Stimulated activated CD4-positive, alpha-beta T cell treated with anti-CD3 and anti-CD28 coated beads, Interleukin-4, amount 100 ng/mL, for 4 hours (primary cell): ENCODE measurements around the gene RSPH1.

ENCODE experiments used
- DNase-seq, 2 experiments: peaks; one replicate each; pipeline ENCODE4 v3.0.0-alpha.2; 2020

Gene RSPH1

DNA sequence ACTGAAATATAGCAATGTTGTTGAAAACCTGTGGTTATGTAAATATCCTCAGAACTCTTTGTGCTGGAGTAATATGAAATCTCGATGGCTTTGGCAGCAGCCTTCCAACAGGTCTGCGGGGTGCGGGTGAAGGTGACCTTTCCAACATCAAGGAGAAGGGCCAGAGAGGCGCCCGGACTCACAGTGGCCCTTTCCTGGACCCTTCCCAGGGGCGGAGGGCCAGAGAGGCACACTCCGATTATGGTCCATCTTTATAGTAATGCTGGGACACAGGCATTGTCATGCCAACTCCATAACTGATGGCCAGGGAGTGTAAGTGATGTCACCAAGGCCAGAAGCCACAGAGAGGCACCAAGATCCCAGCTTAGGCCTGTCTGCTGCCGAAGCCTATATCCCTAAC, 35.7 kb upstream of the RSPH1 start:
- DNase-seq, result no peak

DNA sequence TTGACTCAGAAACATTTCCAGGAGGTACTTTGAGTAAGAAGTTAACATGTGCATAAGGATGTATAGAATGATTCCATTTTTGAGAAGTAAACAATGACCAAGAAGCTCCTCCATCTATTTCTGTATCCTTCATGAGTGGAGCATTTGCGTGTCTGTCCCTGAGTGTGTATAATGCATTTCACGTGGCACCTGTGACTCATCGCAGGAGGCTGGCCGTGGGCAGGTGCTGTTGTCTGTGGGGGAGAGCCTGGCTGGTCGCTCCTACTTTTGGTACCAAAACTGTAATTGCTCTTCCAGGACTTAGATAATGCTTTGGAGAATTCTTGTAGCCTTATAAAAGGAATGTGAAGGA, 34.1 kb upstream of the RSPH1 start:
- DNase-seq, result peak in 1 of 2 experiments; percentile 37

DNA sequence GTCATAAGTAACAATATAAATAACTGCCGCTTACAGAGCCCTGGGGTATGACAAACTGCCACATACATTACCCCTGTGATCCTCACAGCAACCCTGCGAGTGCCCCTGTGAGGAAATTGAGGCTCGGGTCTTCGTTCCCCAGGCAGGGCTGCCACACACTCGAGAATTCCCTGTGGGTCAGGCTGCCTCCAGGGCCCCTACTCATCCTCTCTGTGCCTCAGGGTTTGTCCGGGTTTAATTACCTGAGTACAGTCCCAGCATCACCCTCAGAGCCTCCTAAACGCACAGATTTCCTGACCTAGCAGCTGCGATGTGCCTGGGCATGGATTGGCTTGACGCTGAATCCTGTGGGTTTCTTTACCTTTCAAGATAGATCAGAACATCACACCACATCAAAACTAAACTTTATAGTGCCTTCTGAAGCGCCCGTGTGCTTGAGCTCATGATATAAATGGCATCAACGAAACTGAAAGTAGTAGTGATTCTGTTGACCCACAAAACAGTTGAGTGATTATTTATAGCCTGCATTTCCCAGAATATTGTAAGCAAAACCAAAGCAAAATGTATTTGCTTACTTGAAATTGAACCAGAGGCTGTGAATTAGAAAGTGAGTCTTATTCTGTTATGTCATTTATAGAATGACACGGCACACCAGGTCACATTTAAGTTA, 31.6 kb upstream of the RSPH1 start:
- DNase-seq, result peak; percentile 19 to 39

DNA sequence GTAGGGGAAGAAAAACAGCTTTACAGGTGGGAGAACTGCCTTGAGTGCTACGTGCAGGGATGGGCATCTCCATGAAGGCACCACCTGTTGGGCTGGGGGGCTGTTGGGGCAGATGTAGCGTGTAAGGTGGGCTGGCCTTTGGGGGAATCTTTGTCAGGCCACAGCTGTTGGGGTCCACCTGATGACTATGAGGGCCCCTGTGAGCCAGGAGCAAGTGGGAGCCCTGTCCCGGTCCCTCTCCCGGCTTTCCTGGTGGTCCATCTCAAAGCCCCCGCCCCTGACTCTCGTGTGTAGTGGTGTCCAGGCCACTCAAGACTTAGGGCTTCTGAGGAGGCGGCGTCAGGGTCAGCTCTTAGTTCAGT, 31.1 kb upstream of the RSPH1 start:
- no peak for DNase-seq

DNA sequence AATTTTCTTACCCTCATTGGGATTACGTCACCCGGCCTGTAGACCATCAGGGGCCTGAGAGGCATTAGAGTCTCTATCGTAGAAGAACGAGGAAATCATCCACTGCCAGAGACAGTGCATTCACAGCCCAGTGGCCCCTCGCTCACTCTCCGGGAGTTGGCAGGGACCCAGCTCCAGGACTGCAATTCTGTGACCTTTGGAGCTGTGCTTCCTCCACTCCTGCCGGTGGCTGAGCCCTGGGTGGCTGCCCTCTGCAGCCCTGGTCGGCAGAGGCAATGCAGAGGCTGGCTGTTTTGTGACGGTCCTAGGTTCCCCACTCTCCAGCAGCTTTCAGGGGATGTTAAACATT, 30.3 kb upstream of the RSPH1 start:
- no peak for DNase-seq

DNA sequence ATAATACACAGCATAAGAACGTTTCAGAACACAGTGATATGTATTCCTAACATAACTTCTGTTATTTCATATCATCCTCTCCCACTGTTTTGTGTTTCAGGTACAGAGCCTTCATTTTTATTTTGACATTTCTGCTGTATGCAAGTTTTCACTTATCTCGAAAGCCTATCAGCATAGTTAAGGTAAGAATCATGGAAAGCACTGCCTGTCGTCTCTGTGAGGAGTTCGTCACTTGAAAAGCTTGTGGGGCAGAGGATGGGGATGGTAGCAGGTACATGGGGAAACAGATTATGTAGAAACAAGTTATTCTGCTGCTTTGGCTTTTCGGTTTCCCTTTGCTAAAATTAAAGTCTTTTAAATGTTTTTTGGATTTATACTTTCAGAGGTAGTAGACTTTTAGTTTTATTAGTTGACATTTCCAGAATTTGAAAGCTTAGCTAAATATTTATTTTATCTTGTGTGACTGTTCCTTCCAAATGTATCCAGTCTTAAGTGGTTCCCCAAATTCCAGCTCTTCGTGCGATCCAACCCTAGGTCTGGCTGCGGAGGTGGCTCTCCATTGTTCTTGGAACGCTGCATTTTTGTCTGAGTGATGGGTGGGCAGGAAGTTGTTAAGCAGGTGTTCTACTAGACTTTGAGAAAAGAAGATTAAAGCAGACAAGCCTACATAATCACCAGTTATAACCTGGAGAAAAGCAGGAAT, 29.8 kb upstream of the RSPH1 start:
- no peak for DNase-seq

DNA sequence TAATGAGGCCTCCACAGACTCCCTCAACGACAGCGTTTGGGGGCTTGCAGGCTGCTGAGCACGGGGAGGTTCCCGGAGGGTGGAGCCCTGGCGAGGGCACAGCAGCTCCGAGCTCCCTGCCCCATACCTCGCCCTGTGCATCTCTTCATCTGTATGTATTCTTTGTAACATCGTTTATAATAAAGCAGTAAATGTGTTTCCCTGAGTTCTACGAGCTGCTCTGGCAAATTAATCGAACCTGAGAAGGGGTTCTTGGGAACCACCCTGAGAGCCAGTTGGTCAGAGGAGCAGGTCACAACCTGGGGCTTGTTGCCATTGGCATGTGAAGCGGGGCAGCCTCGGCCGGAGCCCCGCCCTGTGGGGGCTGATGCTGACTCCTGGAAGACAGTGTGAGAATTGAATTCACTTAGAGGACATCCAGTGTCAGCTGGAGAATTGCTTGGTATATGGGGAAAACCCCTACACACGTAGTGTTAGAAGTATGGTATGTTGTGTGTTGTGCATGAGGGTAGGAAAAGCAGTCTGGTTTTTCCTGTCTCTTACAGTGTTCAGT, 29.1 kb upstream of the RSPH1 start:
- DNase-seq, result no peak

DNA sequence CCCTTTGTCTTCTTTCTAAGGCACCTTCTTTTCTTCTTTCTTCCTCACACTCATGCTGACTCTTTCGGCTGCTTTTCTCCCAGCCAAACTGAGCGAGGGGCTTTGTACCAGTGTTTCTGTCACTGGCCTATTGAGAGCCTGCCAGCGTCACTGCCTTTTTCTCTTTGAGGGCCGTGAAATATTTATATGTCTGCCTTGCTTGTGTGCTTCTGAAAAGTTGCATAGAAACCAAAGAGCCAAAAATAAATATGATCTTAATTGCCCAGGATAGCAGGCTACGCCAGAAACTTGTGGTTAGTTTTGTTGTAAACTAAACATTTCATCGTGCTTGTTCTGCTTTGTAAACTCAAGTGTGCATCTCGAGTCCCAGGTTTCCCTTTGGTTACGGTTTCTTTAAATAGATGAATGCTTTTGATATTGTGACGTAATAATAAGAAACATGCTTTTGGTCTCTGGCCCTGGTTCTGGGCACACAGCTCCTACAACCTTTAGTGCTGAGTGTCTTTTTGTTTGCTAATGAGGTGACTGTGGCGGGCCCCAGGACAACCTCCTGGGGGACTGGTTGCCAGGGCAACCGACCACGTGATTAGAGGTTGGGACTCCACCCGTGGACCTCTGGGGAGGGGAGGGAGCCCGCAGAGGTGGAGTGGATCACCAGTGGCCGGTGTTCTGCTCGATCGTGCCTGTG, 28.5 kb upstream of the RSPH1 start:
- DNase-seq, result peak in 1 of 2 experiments; percentile 15

DNA sequence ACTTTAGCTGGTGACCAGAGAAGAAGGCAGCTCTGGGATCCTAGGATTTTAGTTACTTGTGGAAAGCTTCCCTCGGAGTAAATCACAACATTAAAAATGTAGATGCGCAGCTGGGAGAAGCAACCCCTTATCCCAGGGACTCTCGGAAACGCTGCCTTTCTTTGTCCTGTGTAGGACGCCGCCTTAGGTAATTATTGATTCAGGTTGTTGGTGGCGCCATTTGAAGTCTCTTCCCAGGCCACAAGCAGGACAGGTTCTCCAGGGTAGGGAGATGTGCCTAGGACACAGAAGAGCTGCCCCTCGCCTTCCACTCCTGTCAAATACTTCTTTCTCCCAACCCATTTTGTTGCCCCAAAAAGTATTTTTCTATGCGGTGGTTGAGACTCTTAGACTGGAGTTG, 27.9 kb upstream of the RSPH1 start:
- no peak for DNase-seq

DNA sequence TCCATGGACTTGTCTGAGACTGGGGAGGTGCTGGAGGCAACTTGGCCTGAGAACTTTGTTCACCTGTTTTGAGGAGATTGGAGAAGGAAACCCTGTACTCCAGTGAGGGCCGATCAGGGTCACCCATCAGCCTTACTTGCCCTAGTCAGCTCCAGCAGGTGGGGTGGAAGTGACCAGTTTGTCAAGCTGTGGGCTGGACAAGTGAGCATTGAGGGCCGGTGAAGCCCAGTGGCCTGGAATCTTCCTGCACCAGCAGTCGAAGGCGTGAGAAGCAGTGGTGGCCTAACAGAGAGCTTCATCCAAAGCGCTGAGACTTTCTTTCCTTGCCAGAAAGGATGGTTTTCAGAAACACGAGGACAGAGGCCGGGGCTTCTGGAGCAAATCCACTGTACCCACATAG, 27.2 kb upstream of the RSPH1 start:
- DNase-seq, result no peak

DNA sequence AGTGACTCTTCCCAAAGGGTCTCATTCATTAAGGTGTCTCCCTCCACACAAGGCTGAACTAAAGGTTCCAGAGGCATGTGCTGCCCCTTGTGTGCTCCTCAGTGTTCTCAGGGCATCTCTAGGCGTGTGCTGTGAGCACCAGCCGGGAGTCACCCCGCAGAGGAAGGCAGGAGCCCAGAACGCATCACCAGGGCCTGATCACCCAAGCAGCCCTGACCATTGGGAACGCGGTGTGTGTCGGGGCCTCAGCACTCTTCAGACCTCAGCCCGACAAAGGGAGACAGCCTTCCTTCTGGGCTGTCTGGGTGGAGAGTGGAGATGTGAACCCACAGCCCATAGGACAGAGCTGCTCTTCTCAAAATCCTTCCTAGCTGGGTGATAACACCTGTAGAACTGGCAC, 26.7 kb upstream of the RSPH1 start:
- no peak for DNase-seq

DNA sequence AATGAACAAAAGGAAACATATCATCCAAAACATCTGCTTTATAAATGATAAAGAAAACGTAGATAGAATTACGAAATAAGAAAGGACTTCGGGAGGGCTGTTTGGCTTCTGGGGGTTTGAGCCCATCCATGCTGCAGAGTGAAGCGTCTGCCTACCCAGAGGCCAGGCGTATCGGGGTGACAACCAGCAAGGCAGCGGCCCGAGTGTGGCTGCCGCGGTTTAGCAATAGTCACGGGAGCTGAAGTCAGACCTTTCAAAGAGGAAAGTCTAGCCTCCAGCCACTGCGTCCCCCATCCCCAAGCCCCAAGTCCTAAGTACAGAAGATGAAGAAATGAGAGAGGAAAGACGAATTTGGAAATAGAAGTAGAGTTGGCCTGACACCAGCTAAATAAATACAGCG, 26.2 kb upstream of the RSPH1 start:
- DNase-seq, result no peak

DNA sequence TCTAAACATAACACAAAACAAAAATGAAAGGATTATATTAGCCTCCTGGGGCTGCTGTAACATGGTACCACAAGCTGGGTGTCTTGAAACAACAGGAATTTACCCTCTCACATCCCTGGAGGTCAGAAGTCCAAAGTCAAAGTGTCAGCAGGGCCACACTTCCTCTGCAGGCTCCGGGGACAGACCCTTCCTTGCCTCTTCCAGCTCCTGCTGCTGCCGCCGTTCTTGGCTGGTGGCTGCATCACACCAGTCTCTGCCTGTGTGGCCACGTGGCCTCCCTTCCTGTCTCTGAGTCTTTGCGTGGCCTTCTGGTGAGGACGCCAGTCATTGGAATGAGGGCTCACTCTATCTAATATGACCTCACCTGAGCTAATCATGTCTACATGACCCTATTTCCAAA, 25.8 kb upstream of the RSPH1 start:
- no peak for DNase-seq

DNA sequence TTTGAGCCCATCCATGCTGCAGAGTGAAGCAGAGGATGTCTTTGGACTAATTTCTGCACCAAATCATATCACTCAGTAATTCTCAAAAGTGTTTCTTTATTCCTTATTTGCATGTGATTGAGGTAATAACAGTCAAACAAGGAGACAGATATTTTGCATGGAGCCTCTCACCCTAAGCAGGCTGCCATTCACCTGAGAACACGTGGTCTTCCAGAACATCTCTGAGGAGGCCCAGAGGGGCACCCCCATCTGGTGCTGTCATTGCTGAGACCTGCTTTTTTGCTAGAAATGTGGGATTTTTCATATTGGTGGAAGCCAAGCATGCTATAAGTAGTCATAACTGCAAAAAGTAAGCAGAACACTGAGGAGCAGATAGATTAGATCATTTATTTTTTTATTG, 25.4 kb upstream of the RSPH1 start:
- DNase-seq, result no peak

DNA sequence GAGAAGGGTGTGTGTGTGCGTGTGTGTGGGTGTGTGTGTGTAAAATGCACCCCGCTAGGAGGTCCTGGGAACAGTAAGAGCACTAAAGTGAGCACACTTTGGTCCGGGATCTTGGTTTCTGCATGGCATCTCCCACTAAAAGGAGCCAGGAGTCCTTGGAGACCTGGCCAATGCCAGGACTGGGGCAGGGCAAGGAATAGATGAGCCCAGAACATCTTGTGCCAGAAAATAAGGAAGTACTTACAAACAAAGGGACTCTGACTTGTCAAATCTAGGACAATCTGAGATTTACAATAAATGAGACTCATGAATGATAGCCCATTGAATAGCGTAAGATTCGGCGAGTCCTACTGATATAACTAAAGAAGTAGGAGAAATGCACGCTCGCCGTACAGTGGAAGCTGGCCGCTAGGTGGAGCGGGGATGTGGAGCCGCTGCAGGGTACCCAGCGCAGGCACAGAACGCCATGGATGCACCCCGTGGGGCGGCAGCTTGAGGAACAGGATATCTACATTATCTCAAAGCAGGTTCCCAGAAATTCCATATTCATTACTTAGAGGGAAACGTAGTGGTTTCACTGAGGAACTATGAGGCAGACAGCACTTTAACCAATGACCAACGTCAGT, 24.7 kb upstream of the RSPH1 start:
- DNase-seq, result no peak

DNA sequence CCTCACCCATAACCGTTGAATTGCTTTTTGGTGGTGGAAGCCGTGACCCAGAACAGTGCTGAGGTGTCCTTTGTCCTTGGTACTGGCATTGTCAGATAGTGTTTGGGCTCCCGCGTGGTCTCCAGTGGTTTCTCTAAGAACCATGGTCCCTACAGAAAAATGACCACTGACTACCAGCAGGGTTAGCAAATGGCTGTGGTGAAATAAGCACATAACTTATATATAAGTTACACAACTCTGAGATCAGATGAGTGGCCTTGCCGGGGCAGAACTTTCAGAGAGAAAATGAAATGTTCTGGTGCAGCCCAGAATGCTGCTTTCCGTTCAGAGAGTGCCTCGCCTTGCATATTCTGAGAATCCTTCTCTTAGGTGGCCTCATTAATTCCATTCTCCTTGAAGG, 22.6 kb upstream of the RSPH1 start:
- DNase-seq, result no peak

DNA sequence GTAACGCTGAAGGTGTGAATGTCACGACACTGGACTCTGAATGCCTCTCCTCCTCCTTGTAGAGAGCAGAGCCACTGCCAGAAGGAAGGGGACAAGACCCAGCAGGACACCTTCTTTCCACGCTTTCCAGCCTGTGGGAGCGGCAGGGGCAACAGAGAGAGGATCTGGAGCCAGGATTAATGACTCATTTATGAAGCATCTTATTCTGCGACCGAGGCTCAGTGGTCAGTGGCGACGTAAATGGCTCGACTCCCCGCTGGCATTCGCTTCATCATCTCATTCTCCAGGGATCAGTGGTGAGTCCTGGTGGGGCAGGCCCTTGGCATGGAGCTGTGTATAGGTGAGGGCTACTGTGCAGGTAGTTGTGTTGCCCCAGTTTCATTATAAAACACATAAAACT, 22.2 kb upstream of the RSPH1 start:
- DNase-seq, result no peak

DNA sequence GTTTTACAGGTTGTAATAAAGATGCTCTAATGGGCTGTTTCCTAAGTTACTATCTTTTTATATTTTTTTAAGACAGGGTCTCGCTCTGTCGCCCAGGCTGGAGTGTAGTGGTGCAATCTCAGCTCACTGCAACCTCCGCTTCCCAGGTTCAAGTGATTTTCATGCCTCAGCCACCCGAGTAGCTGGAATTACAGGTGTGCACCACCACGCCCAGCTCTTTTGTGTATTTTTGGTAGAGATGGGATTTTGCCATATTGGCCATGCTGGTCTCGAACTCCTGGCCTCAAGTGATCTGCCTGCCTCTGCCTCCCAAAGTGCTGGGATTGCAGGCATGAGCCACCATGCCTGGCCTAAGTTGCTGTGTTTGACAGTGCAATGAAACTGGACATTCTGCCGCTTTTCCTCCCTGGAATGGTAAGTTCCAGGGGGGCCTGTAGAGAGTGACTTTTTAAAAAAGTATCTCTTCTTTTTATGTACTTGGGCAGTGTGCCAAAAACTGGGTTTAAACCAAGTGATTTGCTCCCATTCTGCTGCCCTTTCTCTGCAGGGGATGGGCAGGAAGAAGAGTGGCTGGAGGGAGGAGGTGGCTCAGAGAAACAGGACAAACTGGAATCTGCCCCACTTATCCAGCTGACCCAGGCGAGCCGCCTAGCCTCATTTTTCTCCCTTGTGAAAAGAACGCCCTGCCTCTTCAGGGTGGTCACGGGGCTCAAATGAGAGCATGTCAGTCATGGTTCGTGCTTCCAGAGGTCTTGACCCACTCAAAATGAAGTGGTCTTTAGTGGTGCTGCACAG, 19.9 kb upstream of the RSPH1 start:
- DNase-seq, result no peak

DNA sequence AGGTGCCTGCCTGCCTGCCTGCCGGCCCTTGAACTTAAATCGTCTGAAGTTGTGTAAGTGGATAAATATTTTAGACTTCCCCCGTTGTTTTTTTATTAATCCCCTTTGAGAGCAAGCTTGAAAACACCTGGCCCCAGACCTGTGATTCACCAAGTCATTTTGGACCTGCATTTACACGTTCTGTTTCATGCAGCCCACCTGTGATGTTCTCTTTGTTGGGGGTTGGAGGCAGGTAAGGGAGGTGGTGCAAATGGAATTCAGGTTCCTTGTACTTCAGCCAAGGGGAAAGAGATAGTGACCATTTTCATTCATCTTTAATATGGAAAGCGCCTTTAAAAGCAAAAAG, 18.8 kb upstream of the RSPH1 start:
- no peak for DNase-seq

DNA sequence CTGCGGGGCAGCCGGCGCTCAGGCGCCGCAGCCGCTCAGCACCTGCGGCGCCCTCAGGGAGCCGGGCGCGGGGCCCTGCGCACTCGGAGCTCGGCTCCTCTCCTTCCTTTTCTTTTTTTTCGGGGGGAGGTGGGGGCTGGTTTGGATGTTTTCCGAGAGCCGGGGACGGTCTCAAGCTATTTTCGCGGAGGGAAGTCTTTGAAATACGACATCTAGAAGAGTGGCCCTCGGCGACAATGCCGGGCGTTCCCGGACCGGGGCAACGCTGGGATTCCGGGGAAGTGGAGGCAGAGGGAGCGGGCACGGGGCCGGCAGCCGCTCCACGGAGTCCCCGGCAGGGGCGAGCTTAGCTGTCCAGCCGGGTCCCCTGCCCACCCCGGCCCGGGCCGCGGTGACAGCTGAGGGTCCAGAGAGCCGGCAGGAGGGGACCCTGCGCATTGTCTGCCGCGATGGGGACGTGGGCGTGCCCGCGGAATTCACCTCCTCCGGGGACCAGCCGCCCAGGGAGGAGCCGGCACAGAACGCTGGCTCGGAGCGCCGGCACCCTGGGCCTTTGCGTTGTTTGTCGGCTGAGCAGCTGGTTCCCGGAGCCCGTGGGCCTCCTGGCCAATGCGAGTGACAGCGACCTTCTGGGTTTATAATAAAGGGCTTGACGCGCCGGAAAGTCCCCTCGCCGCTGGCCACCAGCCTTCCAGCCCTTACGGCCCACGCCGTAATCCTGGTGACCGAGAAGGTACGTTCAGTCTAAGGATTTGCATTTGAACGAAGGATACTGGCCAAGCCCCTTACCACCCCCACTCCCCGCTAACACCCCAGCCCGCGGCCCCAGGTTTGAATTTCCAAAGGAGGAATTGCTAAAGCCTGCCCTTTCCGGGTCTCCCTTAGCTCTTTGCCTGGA, 18.2 kb upstream of the RSPH1 start:
- DNase-seq, result peak; percentile 63 to 71

DNA sequence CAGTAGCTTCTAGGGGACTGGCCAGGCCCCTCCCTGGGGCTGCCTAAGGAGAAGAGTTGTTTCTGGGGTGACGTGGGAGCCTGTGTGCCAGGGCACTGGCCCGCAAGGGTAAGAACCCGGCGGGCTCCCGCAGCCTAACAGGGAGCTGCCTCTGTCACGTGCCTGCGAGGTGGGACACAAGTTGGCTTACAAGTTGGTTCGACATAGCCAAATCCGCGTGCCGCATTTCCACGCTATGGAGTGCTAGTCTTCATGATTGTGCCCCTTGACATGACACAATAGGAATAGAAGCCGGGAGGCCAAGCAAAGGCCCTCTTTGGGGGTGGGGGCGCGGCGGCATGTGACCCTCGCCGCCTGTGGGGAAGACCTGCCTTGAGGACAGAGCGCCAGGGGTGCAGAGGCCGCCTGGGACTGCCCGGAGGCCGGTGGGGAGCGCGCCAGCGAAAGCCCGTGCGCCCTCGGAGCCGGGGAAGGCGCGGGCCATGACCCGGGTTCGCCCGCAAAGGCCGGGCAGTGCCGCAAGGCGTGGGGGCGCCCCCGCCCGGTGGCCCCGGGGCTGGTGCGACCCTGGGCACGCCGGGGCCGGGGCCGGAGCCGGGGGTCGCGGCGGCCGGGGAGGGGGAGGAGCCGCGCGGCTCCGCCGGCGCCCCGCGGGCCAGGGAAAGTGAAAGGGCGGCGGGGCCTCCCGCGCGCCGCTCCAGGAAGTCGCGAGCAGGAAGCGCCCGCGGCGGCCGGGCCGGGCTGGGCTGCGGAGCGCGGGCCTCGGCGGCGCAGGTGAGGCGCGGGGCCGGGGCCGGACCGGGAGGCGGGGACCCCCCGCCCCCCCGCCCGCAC, 17.3 kb upstream of the RSPH1 start, which contains the start of gene SLC37A1:
TSS of gene SLC37A1 (plus strand) at position 702 of the 834 bp plus-strand sequence. CDS start 4,603 bp downstream, outside the sequence.
- peak; percentile 26 to 54 for DNase-seq
